Kidney tubule cell (primary cell): ENCODE results near the gene SPRTN.
A peak's percentile ranks its signal among the peaks of the same experiment; 100 is the strongest.

Source experiments
- DNase-seq: peaks from one replicate; pipeline ENCODE4 v3.0.0-alpha.2; 2018; ENCODE audit warnings: low spot score

SPRTN gene, protein sequence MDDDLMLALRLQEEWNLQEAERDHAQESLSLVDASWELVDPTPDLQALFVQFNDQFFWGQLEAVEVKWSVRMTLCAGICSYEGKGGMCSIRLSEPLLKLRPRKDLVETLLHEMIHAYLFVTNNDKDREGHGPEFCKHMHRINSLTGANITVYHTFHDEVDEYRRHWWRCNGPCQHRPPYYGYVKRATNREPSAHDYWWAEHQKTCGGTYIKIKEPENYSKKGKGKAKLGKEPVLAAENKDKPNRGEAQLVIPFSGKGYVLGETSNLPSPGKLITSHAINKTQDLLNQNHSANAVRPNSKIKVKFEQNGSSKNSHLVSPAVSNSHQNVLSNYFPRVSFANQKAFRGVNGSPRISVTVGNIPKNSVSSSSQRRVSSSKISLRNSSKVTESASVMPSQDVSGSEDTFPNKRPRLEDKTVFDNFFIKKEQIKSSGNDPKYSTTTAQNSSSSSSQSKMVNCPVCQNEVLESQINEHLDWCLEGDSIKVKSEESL

DNA sequence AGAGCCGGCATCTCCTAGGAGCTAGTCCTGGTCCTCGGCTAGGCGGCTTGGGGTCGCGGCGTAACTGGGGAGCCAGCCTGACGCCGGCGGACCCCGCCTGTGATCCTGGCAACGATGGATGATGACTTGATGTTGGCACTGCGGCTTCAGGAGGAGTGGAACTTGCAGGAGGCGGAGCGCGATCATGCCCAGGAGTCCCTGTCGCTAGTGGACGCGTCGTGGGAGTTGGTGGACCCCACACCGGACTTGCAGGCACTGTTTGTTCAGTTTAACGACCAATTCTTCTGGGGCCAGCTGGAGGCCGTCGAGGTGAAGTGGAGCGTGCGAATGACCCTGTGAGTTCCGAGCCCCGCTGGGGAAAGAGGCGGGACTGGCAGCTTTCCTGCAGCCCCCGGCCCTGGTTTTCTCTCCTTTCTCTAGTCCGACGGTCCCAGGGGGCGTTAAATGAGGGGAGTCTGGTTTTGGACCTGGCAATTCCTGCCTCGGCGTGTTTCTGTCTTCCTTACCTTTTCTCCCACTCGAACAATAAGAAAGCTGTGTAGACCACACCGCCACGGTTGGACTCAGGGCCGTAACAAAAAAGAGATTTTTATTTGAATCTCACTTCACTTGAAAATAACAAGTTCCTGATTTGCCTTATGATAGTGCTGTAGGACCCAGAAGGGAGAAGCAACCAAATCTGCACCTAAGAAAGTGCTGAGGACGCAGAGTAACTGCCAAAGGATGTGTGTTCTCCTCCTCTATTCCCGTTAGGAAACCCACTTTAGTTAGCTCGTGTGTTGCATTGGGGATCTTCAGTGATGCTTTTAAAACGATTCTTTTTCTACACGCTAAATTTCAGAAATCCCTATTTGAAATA lies at the start of gene SPRTN:
TSS of gene SPRTN (plus strand) at position 24 of the 859 bp plus-strand sequence. CDS start at position 115, 91 bp downstream.
- DNase-seq = peak; percentile 9

DNA sequence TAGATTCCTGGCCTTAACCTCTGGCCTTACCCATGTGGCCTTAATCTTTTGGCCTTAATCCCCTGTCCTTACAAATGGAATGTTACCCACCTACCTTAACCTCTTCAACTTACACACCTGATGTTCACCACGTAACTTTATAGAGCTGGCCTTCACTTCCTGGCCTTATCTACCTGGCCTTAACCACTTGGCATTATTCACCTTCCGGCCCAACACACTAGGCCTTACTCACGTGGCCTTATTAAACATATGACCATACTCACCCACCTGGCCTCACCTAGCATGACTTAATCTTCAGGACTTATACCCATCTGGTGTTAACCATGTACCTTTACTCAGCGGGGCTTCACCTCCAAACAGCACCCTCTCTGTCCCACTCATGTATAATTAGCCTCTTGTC lies 42.2 kb upstream of the SPRTN start:
- no peak for DNase-seq

DNA sequence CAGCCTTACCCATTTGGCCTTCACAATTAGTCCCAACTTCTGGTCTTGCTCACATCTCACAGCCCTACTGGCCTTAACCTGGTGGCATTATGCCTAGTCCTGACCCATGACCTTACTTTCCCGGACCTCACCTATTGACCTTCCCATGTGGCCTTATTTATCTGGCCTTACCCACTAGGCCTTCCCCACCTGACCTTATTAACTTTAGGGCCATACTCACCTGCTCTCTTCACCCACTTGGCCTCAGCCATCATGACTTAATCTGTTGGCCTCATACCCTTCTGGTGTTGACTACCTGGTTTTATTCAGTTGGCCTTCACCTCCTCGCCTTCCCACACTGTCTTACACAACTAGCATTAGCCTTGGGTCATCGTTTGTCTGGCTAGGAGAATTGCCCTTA lies 36.1 kb upstream of the SPRTN start:
- DNase-seq = no peak

DNA sequence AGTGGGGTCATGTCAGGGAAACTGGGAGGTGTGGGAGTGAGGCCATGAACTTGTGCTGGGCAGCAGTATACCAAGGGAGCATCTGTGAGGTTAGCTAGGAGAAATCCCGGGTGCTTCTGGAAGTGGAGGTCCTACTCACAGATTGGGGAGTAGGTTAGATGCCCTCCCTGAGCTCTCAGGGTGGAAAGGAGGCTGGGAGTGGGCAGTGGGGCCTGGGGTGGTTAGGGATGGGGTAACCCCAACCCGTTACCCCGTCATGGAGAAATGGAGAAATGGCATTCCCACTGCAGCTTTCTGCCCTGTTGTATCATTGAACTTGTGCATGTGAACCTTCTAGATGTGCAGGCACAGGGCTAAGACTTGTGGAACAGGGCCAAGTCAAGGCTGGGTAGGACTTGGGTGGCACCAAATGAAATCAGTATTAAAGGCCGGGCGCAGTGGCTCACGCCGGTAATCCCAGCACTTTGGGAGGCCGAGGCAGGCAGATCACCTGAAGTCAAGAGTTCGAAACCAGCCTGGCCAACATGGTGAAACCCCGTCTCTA lies 27.6 kb upstream of the SPRTN start:
- DNase-seq = no peak

DNA sequence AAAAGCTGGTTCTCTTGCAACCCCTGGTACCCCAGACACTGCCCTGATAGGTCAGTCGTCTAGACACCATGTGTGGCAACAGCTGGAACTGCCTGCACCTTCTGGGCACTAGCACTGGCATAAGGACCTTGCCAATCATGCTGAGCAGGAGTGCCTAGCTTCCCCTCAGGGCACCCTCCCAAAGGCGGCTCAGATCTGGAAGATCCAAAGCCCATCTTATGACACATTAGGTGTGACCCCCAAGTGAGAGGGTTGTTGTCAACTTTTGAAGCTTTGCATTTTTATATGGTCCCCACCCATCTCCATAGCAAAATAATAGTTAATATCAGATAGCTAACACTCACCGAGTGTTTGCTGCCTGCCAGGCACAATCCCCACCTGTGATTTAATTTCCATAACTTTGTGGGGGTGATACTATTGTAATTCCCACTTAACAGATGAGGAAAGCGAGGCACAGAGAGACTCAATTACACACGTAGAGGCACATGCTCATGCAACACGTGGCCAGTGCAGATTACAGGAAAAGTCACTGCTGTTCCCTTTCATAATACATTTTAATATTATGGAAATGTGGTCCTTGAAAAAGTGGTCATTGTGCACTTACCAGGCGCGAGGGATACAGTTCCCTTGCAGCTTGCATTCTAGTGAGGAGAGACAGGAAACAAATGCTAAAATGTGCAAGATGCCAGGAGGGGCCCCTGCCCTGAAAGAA lies 26.2 kb upstream of the SPRTN start:
- DNase-seq = no peak

DNA sequence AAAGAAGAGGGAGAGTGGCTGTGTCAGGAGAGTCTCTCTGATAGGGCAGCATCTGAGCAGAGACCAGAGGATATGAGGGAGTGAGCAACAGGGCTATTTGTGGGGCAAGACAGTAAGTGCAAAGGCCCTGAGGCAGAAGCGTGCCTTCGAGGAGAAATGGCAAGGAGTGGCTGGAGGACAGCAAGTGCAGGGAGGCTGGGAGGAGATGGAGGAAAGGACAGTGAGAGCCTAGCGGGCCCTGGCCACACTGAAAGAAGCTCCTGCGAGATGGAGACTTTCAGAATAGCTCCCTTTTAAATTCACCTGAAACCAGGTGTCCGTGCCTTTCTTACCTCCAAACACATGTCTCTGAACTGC lies 25.7 kb upstream of the SPRTN start:
- no peak for DNase-seq

DNA sequence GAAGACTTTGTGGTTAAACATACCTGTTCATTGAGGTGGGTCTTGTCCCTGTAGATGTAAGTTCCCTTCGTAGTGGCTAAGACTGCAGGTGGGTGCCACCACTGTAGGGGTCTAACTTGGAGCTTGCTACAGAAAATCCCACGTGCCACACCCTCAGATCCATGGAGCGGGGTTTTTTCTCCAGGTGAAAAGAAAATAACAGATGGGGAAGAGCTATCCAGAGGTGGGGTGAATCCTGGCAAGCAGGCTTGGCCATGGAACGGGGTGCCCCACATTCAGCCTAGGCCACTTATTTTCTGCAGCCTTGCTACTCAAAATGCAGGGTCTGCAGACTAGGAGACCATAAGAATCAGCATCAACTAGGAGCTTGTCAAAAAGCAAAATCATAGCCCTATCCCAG lies 24.4 kb upstream of the SPRTN start:
- DNase-seq = no peak

DNA sequence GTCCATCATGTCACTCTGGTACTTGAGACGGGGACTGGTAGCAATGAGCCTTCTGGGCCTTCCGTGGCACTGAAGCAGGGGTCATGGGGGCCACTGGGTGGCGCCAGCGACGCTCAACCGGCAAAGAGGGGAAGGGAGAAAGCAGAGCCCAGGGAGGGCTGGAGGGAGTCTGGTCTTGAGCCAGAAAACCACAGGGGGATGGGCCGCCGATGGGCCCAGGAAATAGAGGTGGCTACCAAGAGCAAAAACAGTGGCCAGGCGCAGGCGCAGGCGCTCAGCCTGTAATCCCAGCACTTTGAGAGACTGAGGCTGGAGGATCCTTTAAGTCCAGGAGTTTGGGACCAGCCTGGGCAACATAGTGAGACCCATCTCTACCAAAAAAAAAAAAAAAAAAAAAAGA lies 22.2 kb upstream of the SPRTN start:
- DNase-seq = peak; percentile 52

DNA sequence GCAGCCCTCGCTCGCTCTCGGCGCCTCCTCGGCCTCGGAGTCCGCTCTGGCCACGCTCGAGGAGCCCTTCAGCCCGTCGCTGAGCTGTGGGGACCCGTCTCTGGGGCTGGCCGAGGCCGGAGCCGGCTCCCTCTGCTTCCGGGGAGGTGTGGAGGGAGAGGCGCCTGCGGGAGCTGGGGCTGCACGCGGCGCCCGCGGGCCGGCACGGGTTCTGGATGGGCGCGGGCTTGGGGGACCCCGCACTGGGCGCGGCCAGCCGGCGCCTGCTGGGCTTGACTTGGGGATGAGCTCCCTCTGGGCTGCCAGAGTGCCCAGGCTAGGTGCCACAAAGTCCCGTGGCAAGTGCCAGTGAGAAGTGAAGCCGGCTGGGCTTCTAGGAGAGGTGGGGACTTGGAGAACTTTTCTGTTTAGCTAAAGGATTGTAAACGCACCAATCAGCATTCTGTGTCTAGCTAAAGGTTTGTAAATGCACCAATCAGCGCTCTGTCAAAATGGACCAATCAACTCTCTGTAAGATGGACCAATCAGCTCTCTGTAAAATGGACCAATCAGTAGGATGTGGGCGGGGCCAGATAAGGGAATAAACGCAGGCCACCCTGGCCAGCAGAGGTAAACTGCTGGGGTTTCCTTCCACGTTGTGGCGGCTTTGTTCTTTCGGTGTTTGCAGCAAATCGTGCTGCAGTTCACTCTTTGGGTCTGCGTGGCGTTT lies 20.6 kb upstream of the SPRTN start:
- DNase-seq = no peak

DNA sequence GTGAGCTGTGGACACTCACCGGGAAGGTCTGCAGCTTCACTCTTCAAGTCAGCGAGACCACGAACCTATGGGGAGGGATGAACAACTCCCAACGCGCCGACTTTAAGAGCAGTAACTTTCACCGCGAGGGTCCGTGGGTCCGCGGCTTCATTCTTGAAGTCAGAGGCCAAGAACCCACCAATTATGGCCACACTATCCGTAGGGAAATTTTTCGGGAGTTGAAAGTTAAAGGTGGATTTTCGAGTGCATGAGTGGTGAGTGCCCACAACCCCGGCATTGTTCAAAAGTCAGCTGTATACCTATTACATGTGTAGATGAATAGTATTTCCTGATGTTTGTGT lies 20.1 kb upstream of the SPRTN start:
- no peak for DNase-seq

DNA sequence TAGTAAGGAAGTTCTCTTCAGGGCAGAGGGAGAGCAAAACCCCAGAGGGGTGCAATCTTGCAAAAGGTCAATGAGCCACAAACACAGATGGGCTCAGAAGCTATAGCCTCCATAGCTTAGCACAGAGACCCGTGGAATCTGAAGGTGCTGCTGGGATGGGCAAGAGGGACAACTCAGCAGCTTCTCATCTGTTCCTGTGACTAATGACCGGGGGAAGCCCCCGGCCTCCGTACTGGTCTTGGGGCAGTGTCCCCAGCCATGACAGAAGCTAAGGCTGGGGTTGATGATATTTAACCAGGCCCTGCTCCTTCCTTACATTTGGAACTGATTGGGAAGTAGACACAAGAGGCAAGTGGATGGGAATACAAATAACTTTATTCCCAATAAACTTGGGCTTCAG lies 19.5 kb upstream of the SPRTN start:
- no peak for DNase-seq

DNA sequence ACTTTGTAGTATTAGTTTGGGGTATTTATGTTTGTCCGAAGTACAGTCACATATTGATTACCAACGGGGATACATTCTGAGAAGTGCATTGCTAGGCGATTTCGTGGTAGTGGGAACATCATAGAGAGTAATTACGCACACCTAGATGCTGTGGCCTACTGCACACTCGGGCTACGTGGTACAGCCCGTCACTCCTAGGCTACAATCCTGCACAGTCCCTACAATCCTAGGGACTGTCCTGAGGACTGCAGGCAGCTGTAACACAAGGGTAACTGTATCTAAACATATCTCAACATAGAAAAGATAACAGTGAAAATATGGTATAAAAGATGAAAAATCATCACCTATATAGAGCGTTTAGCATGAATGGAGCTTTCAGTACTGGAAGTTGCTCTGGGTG lies 19.0 kb upstream of the SPRTN start:
- DNase-seq = no peak

DNA sequence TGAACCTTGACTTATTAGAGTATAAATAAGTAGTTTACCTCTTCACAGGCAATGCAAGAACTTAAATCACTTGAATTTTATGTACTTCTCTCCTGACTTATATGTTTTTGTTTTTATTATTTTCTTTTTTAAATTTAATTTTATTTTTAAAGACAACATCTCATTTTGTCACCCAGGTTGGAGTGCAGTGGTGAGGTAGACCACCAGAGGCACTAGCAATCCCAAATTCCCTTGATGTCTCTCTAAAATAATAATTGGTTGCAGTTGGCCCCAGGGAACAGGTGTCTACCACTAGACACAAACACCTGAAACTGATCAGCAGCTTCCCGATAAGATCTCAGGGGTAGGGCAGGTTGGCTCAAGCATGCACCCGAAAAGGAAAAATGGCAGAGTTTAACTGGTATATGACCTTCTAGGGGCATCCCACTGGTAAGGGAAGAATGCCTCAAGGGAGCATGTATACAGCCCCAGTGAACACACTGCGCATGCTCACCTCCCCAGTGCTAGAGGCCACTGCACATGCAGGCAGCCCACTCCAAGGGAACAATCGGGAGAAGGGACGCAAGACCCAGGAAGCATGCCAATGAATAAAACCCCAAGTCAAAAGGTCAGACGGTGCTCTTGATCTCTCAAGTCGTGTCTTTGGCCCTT lies 15.1 kb upstream of the SPRTN start:
- no peak for DNase-seq

DNA sequence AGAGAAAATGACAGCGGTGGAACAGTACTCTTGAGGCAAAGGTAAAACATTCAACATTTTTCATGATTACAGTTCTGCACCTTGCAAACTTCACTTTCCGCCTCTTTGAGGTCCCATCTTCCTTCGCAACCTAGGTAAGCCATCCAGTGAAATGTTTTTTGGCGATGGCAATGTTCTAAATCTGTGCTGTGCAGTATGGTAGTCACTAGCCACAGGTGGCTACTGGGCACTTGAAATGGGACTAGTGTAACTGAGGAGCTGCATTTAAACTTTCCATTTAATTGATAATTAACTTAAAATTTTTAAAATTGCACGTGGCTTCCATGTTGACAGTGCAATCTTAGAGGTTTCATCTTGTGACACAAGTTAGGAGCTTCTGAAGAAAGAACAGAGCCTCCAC lies 13.4 kb upstream of the SPRTN start:
- no peak for DNase-seq

DNA sequence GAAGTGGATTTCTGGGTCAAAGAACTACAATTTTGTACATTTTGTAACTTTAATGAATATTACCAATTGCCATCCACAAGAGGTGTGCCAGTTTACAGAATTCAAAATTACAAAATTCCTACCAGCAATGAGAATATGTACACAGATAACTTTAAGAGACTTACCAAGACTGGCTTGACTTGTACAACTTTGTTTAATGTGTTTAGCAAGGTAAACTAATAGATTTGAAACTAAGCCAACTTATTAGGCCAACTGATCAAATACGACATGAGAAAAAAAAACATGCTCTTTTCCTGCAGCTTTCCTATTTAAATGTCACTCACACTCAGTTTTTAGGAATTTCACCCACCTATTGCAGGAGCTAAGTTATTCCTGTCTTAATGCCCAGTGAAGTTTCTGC lies 11.8 kb upstream of the SPRTN start:
- DNase-seq = no peak

DNA sequence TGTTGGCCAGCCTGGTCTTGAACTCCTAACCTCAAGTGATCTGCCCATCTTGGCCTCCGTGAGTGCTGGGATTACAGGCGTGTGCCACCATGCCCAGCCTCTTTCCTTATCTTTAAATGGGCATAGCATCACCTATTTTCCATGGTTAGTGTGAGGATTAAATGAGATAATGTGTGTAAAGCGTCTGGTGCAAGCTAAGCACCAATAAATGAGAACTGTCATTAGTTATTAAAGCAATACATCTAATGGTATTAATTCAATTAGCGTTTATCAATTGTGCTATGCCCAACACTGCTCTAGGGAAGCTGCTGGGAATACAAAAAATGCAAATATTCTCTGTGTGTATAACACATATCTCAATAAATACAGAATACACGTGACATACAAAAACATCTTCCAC lies 10.5 kb upstream of the SPRTN start:
- no peak for DNase-seq

DNA sequence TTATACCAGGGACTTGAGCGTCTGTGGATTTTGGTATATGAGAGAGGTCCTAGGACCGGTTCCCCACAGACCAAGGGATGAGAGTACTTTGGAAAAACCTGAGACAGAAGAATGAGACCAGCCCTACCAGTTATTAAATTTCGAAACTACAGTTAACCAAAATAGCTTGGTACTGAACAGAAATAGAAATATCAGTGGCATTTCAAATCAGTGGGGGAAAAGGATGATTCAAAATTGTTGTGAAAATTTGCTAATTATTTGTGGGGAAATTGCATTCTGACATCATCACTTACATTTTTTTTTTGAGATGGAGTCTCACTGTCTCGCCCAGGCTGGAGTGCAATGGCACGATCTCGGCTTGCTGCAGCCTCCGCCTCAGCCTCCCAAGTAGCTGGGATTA lies 8.6 kb upstream of the SPRTN start:
- DNase-seq = no peak

DNA sequence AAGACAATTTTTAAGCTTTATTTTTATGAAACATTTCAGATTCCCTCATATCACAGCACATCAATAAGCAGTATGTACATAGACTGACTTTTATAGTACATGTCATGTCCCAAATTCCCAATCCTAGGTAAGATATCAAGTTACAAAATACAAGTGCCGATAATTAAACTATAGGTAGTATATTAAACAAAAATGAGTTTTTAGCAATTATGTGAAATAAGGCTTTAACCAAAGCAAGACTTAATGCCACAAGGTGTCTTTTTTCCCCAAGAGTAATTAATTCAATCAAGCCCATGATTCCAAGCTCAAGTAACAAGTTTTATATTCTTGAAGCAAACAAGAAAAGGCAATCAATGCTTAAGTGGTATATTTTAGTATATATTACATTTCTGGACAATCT lies 5.3 kb upstream of the SPRTN start:
- no peak for DNase-seq

DNA sequence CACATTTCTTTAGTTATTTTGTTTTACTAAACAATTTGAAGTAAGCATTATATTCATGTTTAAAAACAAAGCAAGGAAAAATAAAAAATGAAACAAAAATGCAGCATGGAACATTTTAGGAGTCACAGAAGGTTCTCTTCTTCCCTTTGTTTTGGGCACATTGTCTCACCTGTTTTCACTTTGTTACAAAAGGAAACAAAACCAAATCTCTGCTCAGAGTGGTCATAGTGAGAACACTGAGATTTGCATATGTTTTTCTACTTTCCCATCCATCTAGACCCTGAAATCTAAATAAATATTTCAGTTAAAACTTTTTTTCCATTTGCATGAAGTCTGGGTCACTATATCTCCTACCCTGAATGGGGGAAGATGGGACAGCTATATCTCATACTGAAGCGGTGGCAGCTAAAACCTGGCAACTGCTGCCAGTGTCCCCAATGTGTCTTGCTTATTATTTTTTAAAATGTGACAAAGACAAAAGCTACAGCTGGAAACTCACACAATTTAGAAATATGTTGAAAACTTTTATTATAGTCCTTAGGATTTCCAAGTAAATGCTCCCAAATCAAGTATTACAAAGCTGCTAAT lies 3.9 kb upstream of the SPRTN start:
- DNase-seq = no peak

DNA sequence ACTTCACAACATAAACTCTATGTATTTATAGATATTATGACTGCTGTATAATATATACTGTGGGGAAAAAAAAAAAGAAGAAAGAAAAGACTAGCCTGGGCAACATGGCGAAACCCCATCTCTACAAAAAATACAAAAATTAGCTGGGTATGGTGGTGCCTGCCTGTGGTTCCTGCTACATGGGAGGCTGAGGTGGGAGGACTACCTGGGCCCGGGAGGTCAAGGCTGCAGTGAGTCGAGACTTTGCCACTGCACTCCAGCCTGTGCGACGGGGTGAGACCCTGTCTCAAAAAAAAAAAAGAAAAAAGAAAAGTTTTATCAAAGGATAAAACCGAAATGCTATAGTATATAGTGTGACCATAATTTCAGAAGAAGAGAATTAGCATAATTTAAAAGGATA lies 3.1 kb upstream of the SPRTN start:
- no peak for DNase-seq
